Ishikawa (cell line): ENCODE data around the gene XDH.

ENCODE experiments used
- CEBPB ChIP-seq: IDR thresholded peaks from 2 replicates; pipeline ENCODE4 v1.6.1; 2012
- CREB1 ChIP-seq: IDR thresholded peaks from 2 replicates; pipeline ENCODE4 v1.6.1; 2012; ENCODE audit warnings: low read depth
- EGR1 ChIP-seq: IDR thresholded peaks from 2 replicates; pipeline ENCODE4 v1.6.1; 2012
- EP300 ChIP-seq: IDR thresholded peaks from 2 replicates; pipeline ENCODE4 v1.6.1; 2012; ENCODE audit warnings: borderline replicate concordance
- FOXM1 ChIP-seq: IDR thresholded peaks from 2 replicates; pipeline ENCODE4 v1.6.1; 2012; ENCODE audit warnings: low read depth, borderline replicate concordance
- MAX ChIP-seq: IDR thresholded peaks from 2 replicates; pipeline ENCODE4 v1.6.1; 2012
- NFIC ChIP-seq: IDR thresholded peaks from 2 replicates; pipeline ENCODE4 v1.6.1; 2012
- RAD21 ChIP-seq: IDR thresholded peaks from 2 replicates; pipeline ENCODE4 v1.6.1; 2012; ENCODE audit warnings: low read depth
- REST ChIP-seq: IDR thresholded peaks from 2 replicates; pipeline ENCODE4 v1.6.1; 2012; ENCODE audit warnings: low read depth, mild to moderate bottlenecking
- TAF1 ChIP-seq: IDR thresholded peaks from 2 replicates; pipeline ENCODE4 v1.6.1; 2012; ENCODE audit warnings: low read depth, mild to moderate bottlenecking
- TCF12 ChIP-seq: IDR thresholded peaks from 2 replicates; pipeline ENCODE4 v1.6.1; 2012; ENCODE audit warnings: low read depth
- TEAD4 ChIP-seq: IDR thresholded peaks from 2 replicates; pipeline ENCODE4 v1.6.1; 2012
- USF1 ChIP-seq: IDR thresholded peaks from 2 replicates; pipeline ENCODE4 v1.6.1; 2012
- YY1 ChIP-seq: IDR thresholded peaks from 2 replicates; pipeline ENCODE4 v1.6.1; 2012; ENCODE audit warnings: low read depth
- ZBTB7A ChIP-seq: IDR thresholded peaks from 2 replicates; pipeline ENCODE4 v1.6.1; 2012; ENCODE audit warnings: low read depth

XDH gene

GRCh38 chr2:31286230-31286629 is 128.3 kb downstream of the XDH start:
- TF ChIP-seq FOXM1 (no peak), EP300 (no peak), MAX (no peak), NFIC (no peak), RAD21 (no peak), REST (no peak), ZBTB7A (no peak), TAF1 (no peak), TEAD4 (no peak), CREB1 (no peak), USF1 (no peak), EGR1 (no peak), YY1 (no peak), CEBPB (no peak), TCF12 (no peak)
